ENCODE measurements around the gene CYTH4. TPM values are rescaled to one million over a fixed set of nuclear protein-coding genes. Genes with fewer than 3 reads are reported as not detected.

The CYTH4 gene
- total and polyA plus RNA-seq, 4 donors = 1.9 to 9.9 (median 5.9) TPM

DNA sequence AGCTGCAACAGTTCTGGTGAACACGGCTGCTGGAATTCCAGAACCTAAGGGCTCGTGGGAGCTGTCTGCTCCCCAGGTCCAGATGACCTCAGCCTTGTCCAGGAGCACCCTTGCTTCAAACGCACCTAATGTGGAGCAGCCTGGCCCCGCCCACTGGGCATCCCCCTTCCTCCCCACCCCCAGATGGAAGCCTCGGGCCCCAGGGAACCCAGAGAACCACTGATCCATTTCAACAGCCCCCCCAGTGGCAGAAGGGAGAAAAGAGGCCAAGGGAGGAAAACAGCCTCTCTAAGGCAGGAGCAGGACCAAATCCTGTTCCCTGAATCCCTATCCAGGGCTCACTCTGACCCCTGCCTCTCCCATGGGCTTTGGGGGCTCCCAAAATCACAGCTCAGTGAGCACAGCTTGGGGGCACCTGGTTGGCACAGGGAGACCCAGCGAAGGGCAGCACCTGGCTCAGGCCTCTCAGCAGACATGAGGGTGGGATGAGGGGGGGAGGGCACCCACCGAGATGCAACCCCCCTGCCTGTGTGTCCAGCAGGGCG lies 1.2 kb downstream of the CYTH4 start:
- Histone ChIP-seq H3K9me3 (ENCODE audit: control insufficient read depth in 4 of 4, low read length in 3 of 4) (no peaks in the 10 kb centered on the region), H3K27ac (ENCODE audit: low read depth in 1 of 2, low read length in 2 of 2) (peak overlapping the region; percentile 21 to 70), H3K36me3 (ENCODE audit: control insufficient read depth in 4 of 4, insufficient read depth in 3 of 4, low read depth in 1 of 4, low read length in 3 of 4) (no peaks in the 10 kb centered on the region), H3K27me3 (ENCODE audit: control insufficient read depth in 4 of 4, insufficient read depth in 4 of 4, low read length in 3 of 4) (no peaks in the 10 kb centered on the region), H3K9ac (ENCODE audit: low read depth in 1 of 2, low read length in 2 of 2) (peak overlapping the region in 1 of 2 donors; percentile 43), H3K4me3 (ENCODE audit: low read depth in 1 of 3, low read length in 3 of 3) (peak overlapping the region; percentile 5 to 24 (median 13)), H3K4me1 (ENCODE audit: control insufficient read depth in 4 of 4, insufficient read depth in 4 of 4, low read length in 3 of 4) (no peaks in the 10 kb centered on the region)
- TF ChIP-seq NR2F2 (IDR thresholded peaks at IDR 0.05) (no peak), RXRA (IDR thresholded peaks at IDR 0.05) (no peak), YY1 (IDR thresholded peaks at IDR 0.05) (no peak), FOXA2 (IDR thresholded peaks at IDR 0.05) (no peak), JUND (IDR thresholded peaks at IDR 0.05) (no peak), FOXA1 (IDR thresholded peaks at IDR 0.05) (no peak), GABPA (IDR thresholded peaks at IDR 0.05 in 1 of 2, conservative IDR thresholded peaks at IDR 0.05 in 1 of 2) (no peak), HNF4G (IDR thresholded peaks at IDR 0.05) (no peak), HNF4A (conservative IDR thresholded peaks at IDR 0.05) (no peak), SP1 (IDR thresholded peaks at IDR 0.05) (no peak), EGR1 (IDR thresholded peaks at IDR 0.05; ENCODE audit: low read depth in 2 of 2) (no peak)
- TF ChIP-seq, protein P1, sequence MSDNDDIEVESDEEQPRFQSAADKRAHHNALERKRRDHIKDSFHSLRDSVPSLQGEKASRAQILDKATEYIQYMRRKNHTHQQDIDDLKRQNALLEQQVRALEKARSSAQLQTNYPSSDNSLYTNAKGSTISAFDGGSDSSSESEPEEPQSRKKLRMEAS (IDR thresholded peaks at IDR 0.05) = no peak
- TF ChIP-seq, protein P2, sequence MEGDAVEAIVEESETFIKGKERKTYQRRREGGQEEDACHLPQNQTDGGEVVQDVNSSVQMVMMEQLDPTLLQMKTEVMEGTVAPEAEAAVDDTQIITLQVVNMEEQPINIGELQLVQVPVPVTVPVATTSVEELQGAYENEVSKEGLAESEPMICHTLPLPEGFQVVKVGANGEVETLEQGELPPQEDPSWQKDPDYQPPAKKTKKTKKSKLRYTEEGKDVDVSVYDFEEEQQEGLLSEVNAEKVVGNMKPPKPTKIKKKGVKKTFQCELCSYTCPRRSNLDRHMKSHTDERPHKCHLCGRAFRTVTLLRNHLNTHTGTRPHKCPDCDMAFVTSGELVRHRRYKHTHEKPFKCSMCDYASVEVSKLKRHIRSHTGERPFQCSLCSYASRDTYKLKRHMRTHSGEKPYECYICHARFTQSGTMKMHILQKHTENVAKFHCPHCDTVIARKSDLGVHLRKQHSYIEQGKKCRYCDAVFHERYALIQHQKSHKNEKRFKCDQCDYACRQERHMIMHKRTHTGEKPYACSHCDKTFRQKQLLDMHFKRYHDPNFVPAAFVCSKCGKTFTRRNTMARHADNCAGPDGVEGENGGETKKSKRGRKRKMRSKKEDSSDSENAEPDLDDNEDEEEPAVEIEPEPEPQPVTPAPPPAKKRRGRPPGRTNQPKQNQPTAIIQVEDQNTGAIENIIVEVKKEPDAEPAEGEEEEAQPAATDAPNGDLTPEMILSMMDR (IDR thresholded peaks at IDR 0.05; ENCODE audit: low read depth, low read length, missing input control) = no peak
- TF ChIP-seq, protein P3, sequence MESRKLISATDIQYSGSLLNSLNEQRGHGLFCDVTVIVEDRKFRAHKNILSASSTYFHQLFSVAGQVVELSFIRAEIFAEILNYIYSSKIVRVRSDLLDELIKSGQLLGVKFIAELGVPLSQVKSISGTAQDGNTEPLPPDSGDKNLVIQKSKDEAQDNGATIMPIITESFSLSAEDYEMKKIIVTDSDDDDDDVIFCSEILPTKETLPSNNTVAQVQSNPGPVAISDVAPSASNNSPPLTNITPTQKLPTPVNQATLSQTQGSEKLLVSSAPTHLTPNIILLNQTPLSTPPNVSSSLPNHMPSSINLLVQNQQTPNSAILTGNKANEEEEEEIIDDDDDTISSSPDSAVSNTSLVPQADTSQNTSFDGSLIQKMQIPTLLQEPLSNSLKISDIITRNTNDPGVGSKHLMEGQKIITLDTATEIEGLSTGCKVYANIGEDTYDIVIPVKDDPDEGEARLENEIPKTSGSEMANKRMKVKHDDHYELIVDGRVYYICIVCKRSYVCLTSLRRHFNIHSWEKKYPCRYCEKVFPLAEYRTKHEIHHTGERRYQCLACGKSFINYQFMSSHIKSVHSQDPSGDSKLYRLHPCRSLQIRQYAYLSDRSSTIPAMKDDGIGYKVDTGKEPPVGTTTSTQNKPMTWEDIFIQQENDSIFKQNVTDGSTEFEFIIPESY (IDR thresholded peaks at IDR 0.05) = no peak
- TF ChIP-seq, protein P4, sequence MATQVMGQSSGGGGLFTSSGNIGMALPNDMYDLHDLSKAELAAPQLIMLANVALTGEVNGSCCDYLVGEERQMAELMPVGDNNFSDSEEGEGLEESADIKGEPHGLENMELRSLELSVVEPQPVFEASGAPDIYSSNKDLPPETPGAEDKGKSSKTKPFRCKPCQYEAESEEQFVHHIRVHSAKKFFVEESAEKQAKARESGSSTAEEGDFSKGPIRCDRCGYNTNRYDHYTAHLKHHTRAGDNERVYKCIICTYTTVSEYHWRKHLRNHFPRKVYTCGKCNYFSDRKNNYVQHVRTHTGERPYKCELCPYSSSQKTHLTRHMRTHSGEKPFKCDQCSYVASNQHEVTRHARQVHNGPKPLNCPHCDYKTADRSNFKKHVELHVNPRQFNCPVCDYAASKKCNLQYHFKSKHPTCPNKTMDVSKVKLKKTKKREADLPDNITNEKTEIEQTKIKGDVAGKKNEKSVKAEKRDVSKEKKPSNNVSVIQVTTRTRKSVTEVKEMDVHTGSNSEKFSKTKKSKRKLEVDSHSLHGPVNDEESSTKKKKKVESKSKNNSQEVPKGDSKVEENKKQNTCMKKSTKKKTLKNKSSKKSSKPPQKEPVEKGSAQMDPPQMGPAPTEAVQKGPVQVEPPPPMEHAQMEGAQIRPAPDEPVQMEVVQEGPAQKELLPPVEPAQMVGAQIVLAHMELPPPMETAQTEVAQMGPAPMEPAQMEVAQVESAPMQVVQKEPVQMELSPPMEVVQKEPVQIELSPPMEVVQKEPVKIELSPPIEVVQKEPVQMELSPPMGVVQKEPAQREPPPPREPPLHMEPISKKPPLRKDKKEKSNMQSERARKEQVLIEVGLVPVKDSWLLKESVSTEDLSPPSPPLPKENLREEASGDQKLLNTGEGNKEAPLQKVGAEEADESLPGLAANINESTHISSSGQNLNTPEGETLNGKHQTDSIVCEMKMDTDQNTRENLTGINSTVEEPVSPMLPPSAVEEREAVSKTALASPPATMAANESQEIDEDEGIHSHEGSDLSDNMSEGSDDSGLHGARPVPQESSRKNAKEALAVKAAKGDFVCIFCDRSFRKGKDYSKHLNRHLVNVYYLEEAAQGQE (IDR thresholded peaks at IDR 0.05) = no peak
- 47% methylated on average over 8 of the region's 8 CpGs for WGBS
- no peak for DNase-seq (ENCODE audit: low spot score)
